ENCODE measurements around the gene APPL1.

The APPL1 gene, protein sequence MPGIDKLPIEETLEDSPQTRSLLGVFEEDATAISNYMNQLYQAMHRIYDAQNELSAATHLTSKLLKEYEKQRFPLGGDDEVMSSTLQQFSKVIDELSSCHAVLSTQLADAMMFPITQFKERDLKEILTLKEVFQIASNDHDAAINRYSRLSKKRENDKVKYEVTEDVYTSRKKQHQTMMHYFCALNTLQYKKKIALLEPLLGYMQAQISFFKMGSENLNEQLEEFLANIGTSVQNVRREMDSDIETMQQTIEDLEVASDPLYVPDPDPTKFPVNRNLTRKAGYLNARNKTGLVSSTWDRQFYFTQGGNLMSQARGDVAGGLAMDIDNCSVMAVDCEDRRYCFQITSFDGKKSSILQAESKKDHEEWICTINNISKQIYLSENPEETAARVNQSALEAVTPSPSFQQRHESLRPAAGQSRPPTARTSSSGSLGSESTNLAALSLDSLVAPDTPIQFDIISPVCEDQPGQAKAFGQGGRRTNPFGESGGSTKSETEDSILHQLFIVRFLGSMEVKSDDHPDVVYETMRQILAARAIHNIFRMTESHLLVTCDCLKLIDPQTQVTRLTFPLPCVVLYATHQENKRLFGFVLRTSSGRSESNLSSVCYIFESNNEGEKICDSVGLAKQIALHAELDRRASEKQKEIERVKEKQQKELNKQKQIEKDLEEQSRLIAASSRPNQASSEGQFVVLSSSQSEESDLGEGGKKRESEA

DNA sequence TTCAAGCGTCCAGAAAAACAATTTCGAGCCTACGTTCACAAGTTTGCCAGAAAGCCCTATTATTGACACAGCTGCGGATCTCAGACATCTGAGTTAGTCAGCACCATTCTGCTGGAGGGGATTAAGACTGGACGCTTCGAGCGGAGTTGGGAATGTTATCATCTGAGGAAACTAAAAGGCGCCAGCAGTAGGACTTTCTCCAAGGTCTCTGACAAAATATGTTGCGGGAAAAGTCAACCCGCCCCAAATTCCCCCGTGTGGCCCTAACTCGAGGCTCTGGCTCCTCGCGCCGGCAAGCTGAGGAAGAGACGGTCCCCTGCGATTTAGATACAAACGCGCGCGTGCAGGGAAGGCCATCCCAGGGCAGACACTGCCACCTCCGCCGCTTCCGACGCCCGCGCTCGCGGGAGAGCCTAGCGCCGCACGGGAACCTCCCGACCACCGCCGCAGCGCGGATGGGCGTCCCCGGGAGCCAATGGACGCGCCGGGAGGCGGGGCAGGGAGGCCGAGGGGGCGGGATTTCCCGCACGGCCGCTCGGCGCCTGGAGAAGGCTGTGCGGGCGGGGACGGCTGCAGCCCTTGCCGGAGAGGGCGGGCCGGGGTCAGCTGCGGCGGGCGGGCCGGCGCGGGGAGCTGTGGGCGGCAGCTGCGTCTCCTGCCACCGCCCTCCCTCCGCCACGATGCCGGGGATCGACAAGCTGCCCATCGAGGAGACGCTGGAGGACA lies at the start of gene APPL1:
Gene APPL1, plus strand, starts transcription at position 526 of the 726 bp plus-strand sequence. Its CDS starts 155 bp downstream, at position 681.
- DNase-seq: peak; percentile 85

DNA sequence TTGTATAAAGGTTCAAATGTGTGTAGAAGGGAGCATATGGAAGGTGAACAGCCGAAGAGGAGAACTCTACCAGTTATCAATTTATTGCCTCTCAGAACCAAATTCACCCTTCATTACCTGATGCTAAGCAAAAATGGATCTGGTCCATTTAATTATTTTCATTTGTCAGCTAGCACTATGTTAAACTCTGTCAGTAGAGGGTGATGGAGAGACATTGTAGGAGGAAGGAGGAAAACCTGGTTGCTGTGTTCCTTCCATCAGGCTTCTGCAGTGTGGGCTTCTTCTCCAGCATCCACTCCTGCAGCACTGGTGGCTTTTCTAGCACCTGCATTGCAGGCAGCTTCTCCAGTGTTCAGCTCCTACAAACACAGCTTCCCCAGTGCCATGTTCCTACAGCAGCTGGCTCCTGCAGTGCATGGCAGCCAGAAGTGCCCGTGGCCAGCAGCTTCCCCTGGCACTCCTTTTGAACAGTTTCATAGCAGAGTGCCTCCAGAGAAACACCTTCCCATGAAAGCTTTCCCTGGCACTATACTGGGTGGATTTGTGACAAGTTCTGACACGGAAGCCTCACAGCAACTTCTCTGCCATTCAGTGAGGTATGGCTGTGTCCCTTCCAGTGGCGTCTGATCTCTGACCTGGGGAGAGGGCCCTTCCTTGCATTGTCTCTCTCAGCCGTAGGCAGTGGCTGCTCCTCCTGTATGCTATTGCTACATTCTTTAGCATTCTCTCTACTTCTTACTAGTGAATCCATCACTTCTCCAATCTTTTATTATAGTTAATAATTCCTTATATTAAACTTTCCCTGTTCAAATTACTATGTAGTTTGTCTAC lies 47.7 kb upstream of the APPL1 start:
- DNase-seq: no peak

GRCh38 chr3:57184526-57184925 lies 43.0 kb upstream of the APPL1 start:
- no peak for DNase-seq

DNA sequence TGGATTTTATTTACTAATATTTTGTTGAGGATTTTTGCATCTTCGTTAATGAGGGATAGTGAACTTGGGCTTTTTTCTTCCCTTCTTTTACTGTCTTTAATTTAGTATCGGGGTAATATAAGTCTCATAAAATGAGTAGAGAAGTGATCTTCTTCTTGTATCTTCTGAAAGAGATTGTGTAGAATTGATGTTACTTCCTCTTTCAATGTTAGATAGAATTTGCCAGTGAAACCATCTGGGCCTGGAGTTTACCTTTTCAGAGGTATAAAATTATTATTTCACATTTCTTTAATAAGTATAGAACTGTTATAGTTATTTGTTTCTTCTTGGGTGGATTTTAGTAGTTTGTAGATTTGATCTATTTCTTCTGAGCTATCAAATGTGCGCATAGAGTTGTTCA lies 35.5 kb upstream of the APPL1 start:
- DNase-seq: no peak

GRCh38 chr3:57194641-57195040 lies 32.9 kb upstream of the APPL1 start:
- no peak for DNase-seq

- DNase-seq: no peak
Observed at GRCh38 chr3:57199895-57200297, 27.6 kb upstream of the APPL1 start, which contains the start of gene HESX1. Gene HESX1 (minus strand): TSS chr3:57199978. CDS start chr3:57199918, 60 bp downstream.

DNA sequence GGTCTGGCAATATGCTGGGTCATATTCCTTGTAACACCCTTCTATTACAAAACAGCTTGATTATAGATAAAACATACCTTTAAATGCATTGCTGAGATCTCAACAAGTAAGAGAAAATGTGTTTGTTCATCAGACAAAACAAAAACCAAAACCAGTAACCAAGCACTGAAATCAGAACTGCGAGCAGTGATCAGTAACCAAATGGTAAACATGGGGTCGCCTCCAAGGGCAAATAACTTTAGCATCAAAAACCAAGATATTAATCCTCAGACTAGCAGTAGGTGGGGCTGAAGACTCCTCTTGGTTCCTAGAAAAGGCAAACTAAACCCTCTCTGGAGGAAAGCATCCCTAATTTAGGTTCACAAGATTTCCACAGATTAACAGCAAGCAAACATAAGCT lies 21.1 kb upstream of the APPL1 start:
- DNase-seq: no peak

DNA sequence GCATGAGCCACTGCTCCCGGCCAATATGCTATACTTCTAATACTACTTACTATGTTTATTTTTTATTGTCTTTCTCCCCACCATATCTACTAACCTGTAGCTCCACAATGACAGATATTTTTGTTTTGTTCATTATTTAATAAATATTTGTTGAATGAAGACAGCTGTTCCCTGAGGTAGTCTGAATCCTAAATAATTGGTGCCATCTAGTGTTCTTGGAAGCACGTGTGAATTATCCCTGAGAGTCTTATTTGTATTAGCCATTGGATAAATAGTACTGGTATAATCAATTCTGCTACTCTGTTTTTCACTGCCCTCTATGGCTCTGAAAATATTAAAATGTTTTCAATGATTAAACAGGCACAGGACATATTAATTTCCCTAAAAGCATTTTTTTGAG lies 5.6 kb upstream of the APPL1 start:
- no peak for DNase-seq

DNA sequence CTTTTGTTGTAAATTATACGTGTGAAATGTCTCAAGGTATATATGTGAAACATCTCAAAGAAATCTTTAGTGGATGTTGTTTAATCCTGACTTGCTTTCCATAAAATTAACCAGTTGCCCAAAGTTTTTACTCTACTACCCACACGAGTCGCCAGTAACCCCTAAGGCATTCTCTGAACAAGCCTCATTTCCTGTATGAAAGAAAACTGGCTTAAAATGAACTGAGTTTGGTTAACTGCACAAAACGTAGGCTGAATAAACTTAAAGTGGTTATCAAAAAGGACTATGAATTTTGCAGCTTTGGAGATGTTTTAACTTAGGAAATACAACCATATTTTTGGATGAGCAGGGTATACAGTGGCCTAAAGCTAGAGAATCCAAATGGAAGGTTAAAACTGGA lies 2.7 kb upstream of the APPL1 start:
- DNase-seq: no peak

DNA sequence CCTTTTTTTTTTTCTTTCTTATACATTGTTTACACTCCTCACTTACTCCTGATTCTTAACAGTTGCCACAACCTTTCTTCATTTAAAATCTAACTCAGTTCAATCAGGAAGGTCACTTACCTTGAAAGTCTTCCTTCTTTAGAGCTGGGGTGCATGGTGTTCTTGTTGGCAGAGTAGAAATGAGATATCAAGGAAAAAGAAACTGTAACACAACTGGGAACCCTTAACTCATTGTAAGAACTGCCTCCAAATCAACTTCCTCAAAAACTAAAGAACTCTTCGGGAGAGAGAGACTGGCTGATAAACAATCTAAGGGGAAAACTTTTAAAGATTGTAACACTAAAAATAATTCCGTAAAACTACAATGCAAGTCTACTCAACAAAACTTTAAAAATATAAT lies 1.4 kb upstream of the APPL1 start:
- no peak for DNase-seq

DNA sequence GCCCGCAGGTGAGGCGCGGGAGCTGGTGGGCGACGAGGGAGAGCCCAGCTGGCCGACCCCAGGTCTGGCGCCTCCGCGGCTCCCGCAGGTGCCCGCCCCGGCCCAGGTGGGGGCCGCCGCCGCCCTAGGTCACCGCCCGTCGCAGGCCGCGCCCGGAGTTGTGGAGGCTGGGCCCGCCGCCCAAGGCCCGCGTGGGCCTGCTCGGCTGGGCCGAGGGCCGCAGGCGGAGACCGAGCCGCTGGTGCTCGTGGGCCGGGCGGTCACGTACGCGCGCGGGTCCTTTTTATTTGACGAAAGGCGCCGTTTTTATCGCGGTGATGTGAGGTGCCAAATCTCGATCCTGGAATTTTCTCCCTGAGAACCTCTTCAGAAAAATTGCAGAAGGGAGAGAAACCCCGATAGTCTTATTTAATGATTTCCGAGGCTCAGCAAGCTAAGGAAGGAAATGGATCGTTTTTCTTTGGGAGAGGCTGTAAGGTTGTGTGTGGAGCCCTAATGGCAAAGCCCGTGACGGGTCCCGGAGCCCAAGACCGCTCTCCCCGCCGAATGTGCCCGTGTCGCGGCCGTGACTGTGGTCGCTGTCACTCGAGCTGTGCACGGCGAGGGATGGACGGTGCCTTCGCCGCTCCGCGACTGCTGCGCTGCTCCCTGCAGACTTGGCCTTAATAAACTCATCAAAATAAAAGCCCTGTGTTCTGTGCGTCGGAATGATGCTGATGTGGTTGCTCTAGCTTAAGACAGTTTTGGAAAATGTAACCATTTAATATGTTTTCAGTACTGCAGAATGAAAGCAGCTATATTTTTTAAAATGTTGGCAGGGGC lies 612 bp downstream of the APPL1 start:
- DNase-seq: no peak

- DNase-seq: no peak
Observed at GRCh38 chr3:57230006-57230405, 2.5 kb downstream of the APPL1 start.

GRCh38 chr3:57233799-57234198 lies 6.3 kb downstream of the APPL1 start:
- no peak for DNase-seq

DNA sequence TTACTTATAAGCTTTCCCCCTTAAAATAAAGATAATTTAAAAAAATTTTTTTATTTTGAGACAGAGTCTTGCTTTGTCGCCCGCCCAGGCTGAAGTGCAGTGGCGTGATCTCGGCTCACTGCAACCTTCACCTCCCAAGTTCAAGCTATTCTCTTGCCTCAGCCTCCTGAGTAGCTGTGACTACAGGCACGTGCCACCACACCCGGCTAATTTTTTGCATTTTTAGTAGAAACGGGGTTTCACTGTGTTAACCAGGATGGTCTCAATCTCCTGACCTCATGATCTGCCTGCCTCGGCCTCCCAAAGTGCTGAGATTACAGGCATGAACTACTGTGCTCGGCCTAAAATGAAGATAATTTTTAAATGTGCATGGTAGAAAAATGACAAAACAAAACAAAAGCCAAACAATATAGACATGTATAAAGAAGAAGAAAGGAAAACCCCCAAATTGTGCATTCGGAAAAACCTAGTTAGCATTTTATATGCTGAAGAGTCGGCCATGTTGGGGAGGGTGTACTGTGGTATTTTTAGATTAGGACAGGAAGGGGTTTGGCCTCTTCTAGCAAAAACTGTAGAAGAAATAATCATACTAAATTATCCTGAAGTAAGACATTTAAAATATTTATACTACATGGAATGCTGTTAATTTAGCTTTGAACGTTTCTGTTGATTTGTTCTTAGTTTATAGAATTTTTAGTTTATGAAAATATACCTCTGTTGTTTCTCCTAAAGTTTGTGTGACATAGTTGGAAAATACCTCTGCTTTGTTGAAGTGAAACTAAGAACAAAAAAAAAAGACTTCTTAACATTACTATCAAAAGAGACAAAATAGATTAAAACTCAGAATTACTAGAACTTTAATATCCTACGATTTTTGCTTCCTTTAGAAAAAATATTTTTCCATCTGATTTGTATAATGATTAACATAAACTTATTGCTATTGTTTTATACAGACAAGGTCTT lies 7.4 kb downstream of the APPL1 start:
- no peak for DNase-seq

DNA sequence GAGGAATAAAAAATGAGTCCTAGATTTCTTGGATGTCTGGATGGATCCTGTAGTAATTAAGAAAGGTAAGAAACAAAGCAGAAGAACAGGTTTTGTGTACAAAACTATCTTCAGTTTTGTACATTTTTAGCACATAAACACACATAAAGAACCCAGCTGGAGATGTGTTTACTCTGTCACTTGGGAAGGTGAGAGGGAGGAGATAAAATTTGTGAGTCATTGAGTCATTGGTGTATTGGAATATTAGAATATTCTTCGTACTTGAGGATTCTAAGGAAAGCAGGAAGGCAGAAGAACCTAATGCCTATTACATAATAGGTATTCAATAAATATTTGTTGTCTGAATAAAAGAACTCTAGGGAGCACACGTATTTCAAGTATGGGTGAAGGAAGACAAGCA lies 17.4 kb downstream of the APPL1 start:
- no peak for DNase-seq

DNA sequence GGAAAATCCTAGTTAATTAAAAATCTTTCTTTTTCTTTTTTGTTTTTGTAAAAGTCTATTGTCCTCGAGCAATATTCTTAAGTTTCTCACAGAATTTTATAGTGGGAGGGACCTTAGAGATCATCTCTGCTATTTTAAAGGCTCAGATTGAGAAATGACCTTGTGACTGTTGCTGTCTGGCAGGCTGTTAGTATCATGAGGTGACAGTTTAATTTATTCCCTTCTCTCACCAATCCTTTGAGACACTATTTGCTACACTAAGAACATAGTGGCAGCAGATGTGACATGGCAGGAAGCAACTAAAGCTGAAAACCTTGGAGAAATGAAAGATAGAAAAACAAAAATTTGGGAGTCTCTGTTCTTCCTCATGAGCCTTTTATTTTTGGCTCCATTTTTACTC lies 24.9 kb downstream of the APPL1 start:
- DNase-seq: no peak

DNA sequence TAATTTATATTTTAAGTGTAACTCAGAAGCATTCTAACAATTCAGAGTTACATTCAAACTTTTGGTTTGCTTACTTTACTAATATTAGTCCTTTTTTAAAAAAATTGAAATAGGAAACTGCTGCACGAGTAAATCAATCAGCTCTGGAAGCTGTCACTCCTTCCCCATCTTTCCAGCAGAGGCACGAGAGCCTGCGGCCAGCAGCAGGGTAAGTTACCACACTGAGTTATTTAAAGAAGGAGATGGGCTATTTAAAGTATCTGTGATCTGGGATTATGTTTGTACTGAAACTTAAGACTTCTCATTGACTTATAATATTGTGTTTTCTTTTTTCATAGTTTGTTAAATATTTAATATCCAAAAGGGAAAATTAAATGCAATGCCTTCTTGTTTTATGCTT lies 29.3 kb downstream of the APPL1 start:
- DNase-seq: no peak

DNA sequence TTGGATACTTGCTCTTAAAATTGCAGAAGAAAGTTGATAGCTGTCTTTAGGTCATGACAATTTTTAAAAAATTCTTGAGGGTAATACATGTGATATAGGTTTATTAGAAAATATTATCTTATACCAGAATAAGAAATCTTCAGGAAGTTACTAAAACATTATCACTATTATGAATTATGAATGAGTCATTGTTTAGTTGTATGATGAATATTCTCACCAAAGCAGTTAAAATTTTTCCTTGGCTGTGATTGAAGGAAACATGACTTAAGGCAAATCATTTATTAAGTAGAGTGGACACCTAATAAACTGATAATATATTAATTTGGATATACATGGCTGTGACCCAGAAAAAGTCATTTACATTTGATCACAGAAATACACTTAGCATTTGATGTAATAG lies 30.1 kb downstream of the APPL1 start:
- no peak for DNase-seq

DNA sequence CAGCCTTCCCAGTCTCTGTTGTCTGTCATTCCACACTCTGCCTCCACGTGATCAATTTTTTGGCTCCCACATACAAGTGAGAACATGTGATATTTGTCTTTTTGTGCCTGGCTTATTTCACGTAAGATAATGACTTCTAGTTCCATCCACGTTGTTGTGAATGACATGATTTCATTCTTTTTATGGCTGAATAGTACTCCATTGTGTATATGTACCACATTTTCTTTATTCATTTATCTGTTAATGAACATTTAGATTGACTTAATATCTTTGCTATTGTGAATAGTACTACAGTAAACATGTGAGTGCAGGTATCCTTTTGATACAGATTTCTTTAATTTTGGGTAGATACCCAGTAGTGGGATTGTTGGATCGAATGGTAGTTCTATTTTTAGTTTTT lies 33.6 kb downstream of the APPL1 start:
- DNase-seq: no peak

DNA sequence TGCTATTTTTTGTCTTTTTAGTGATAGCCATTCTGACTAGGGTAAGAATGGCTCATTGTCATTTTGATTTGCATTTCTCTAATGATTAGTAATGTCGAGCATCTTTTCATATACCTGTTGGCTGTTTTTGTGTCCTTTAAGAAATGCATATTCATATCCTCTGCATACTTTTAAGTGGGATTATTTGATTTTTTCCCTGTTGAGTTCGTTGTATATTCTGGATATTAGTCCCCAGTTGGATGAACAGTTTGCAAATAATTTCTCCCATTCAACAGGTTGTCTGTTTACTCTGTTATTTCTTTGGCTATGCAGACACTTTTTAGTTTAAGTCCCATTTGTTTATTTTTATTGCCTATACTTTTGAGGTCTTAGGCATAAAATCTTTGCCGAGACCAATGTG lies 34.4 kb downstream of the APPL1 start:
- DNase-seq: no peak

GRCh38 chr3:57268416-57268815 lies 40.9 kb downstream of the APPL1 start:
- DNase-seq: no peak
